ENCODE data around the gene FAM124B. TPM values are rescaled to one million over a fixed set of nuclear protein-coding genes. Genes with fewer than 3 reads are reported as not detected.

FAM124B gene
- total and polyA plus RNA-seq, 4 donors: 6.7 to 17.2 (median 7.1) TPM

DNA sequence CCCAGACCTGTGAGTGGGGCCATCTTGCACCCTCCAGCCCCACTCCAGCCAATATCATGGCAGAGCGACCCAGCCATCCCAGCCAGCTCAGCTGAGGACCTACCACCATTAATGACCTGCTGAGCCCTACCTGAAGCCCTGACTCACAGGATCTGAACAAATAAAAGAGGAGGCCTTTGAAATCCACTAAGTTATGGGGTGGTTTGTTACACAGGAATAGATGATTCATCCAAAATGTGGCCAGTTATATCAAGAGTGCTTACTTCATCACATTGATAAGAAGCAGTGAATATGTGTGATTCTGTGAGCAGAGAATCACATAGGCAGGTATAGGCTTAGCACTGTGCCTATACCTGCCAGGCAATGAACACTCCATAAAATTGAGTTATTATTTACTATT lies 34.7 kb upstream of the FAM124B start:
- DNase-seq (ENCODE audit: low read depth in 4 of 6, low spot score in 6 of 6): no peak
- Histone ChIP-seq H3K4me1 (ENCODE audit: control insufficient read depth, insufficient read depth, low read length) (peaks cover 6% of the 10 kb centered on the region), H3K9me3 (ENCODE audit: control insufficient read depth, insufficient read depth, low read length) (no peaks in the 10 kb centered on the region), H3K4me3 (ENCODE audit: low read depth, low read length) (no peak overlapping the region), H3K27ac (ENCODE audit: low read depth, low read length) (no peak overlapping the region), H3K27me3 (ENCODE audit: control insufficient read depth, insufficient read depth, low read length) (no peaks in the 10 kb centered on the region), H3K36me3 (ENCODE audit: control insufficient read depth, insufficient read depth, low read length) (no peaks in the 10 kb centered on the region)
- WGBS (ENCODE audit: insufficient coverage): no CpG with 5 or more reads among the region's 1 CpG

DNA sequence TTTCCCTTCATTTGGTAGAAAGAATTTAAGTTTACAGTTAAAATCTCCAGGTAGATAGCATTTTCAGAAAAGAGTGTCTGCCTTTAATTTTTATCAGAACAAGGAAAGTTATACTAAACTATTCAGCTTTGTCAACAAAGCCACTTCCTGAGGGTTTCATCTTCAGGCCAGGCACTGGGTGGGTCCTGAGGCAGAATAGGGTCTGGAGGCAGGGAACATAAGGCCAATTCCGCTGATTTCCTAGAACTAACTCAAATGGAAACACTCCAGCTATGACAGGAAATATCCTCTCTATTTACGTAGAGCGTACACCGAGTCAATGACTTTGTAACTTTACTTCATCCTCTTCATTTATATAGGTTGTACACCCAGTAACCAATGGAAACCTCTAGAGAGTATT lies 32.7 kb upstream of the FAM124B start:
- Histone ChIP-seq H3K36me3 (ENCODE audit: control insufficient read depth, insufficient read depth, low read length) (no peaks in the 10 kb centered on the region), H3K27me3 (ENCODE audit: control insufficient read depth, insufficient read depth, low read length) (no peaks in the 10 kb centered on the region), H3K27ac (ENCODE audit: low read depth, low read length) (no peak overlapping the region), H3K4me1 (ENCODE audit: control insufficient read depth, insufficient read depth, low read length) (peaks cover 5% of the 10 kb centered on the region), H3K9me3 (ENCODE audit: control insufficient read depth, insufficient read depth, low read length) (no peaks in the 10 kb centered on the region), H3K4me3 (ENCODE audit: low read depth, low read length) (no peak overlapping the region)
- no peak for DNase-seq (ENCODE audit: low read depth in 4 of 6, low spot score in 6 of 6)
- 93% methylated on average over 3 of the region's 4 CpGs for WGBS (ENCODE audit: insufficient coverage)

DNA sequence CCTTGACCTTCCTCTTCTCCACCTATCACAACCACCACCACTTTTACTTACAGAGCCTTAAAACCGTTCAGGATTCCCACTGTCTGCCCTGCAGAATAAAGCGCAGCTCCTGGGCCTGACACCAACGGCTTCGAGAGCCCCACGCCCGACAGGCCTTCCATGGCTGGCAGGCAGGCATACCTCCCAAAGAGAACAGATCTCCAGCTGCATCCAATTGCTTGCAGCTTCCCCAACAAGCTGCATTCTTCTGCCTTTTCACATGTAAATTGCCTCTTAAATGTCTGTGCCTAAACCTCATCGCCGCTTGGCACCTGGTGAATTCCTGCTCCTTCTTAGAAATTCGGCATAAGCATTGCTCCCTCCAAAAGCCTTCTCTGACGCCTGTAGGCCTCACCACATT lies 31.5 kb upstream of the FAM124B start:
- Histone ChIP-seq H3K27ac (ENCODE audit: low read depth, low read length) (no peak overlapping the region), H3K4me1 (ENCODE audit: control insufficient read depth, insufficient read depth, low read length) (peaks cover 5% of the 10 kb centered on the region), H3K36me3 (ENCODE audit: control insufficient read depth, insufficient read depth, low read length) (no peaks in the 10 kb centered on the region), H3K27me3 (ENCODE audit: control insufficient read depth, insufficient read depth, low read length) (no peaks in the 10 kb centered on the region), H3K4me3 (ENCODE audit: low read depth, low read length) (no peak overlapping the region), H3K9me3 (ENCODE audit: control insufficient read depth, insufficient read depth, low read length) (no peaks in the 10 kb centered on the region)
- DNase-seq (ENCODE audit: low read depth in 4 of 6, low spot score in 6 of 6): peak in 2 of 6 donors; percentile 58 to 70
- 21% methylated on average over 10 of the region's 10 CpGs for WGBS (ENCODE audit: insufficient coverage)

DNA sequence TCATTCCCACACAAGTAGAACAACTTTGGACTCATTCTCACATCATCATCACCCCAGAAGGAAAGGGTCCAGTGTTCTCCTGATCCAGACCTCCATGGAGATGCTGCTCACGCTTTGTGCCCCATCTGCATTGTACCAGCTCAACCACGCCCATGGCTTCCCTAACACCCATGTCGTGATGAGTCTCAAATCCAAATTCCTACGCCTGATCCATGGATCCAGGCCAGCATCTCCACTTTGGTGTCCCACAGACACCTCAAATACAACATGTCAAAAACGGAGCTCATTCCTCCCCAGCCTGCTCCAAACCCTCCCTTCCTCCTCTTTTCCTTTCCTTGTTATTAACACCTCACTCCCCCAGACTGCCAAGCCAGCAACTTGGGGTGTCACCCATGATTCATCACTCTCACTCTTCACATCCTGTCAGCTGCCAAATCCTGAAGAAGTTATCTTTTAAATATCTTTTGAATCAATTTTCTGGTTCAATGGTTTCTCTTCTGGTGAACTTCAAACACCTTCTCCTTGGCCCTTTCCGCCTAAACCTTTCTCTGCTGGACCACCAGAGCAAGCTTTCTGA lies 30.2 kb upstream of the FAM124B start:
- Histone ChIP-seq H3K4me1 (ENCODE audit: control insufficient read depth, insufficient read depth, low read length) (peaks cover 5% of the 10 kb centered on the region), H3K9me3 (ENCODE audit: control insufficient read depth, insufficient read depth, low read length) (no peaks in the 10 kb centered on the region), H3K4me3 (ENCODE audit: low read depth, low read length) (no peak overlapping the region), H3K36me3 (ENCODE audit: control insufficient read depth, insufficient read depth, low read length) (no peaks in the 10 kb centered on the region), H3K27me3 (ENCODE audit: control insufficient read depth, insufficient read depth, low read length) (no peaks in the 10 kb centered on the region), H3K27ac (ENCODE audit: low read depth, low read length) (no peak overlapping the region)
- no peak for DNase-seq (ENCODE audit: low read depth in 4 of 6, low spot score in 6 of 6)
- WGBS (ENCODE audit: insufficient coverage): 95% methylated on average over 4 of the region's 6 CpGs

DNA sequence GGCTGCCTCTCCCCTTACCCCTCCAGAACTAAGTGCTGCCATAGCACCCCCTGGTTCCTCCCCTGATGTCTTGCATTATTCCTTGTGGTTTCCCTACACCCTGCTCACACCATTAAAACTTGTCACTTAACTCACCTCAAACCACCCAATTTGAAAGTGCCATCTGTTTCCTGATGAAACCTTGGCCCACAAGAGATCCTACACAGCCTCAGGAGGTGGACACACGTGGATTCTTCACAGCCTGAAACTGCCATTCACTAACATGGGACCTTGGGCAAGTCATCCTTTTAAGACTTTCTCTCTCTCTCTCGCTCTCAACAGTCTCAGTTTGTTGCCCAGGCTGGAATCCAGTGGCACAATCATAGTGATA lies 27.5 kb upstream of the FAM124B start:
- H3K4me3 ChIP-seq (ENCODE audit: low read depth, low read length): no peak overlapping the region
- no peak overlapping the region for H3K27ac ChIP-seq (ENCODE audit: low read depth, low read length)
- no peak for DNase-seq (ENCODE audit: low read depth in 4 of 6, low spot score in 6 of 6)
- H3K27me3 ChIP-seq (ENCODE audit: control insufficient read depth, insufficient read depth, low read length): no peaks in the 10 kb centered on the region
- H3K9me3 ChIP-seq (ENCODE audit: control insufficient read depth, insufficient read depth, low read length): no peaks in the 10 kb centered on the region
- 89% methylated on average over 1 of the region's 2 CpGs for whole genome bisulfite sequencing (ENCODE audit: insufficient coverage)
- peaks cover 5% of the 10 kb centered on the region for H3K4me1 ChIP-seq (ENCODE audit: control insufficient read depth, insufficient read depth, low read length)
- H3K36me3 ChIP-seq (ENCODE audit: control insufficient read depth, insufficient read depth, low read length): no peaks in the 10 kb centered on the region

DNA sequence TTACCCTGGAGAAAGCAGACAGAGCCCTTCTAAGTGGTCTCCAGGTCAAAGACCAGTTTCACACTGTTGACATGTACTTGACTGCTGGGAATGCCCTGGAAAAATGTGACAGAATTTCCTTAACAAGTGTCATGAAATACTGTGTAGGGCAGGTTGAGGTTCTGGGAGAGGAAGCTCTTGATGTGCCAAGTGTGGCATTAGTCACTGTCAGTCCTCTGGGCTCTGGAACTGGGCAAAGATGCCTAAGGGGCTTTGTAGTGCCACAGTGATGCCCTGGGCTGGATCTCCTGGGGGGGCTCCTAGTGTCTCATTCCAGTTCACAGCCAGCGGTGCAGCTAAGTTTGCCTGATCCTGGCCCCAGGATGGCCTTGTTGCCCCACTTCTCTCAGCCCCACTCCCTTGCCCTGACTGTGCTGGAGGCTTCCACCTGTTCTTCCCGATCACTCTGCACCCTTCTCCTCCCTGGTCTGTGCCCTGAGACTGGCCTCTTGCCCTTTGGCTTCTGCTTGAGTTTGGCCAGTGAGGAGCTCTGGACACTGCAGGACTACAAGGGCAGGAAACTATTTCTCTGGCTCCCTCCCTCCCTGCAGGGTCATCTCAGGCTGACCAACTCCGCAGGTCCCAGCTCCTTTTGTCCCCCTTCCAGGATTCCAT lies 27.0 kb upstream of the FAM124B start:
- DNase-seq (ENCODE audit: low read depth in 4 of 6, low spot score in 6 of 6): no peak
- 75% methylated on average over 1 of the region's 3 CpGs for WGBS (ENCODE audit: insufficient coverage)
- Histone ChIP-seq H3K9me3 (ENCODE audit: control insufficient read depth, insufficient read depth, low read length) (no peaks in the 10 kb centered on the region), H3K36me3 (ENCODE audit: control insufficient read depth, insufficient read depth, low read length) (no peaks in the 10 kb centered on the region), H3K27me3 (ENCODE audit: control insufficient read depth, insufficient read depth, low read length) (no peaks in the 10 kb centered on the region), H3K4me3 (ENCODE audit: low read depth, low read length) (no peak overlapping the region), H3K27ac (ENCODE audit: low read depth, low read length) (no peak overlapping the region), H3K4me1 (ENCODE audit: control insufficient read depth, insufficient read depth, low read length) (peaks cover 5% of the 10 kb centered on the region)

DNA sequence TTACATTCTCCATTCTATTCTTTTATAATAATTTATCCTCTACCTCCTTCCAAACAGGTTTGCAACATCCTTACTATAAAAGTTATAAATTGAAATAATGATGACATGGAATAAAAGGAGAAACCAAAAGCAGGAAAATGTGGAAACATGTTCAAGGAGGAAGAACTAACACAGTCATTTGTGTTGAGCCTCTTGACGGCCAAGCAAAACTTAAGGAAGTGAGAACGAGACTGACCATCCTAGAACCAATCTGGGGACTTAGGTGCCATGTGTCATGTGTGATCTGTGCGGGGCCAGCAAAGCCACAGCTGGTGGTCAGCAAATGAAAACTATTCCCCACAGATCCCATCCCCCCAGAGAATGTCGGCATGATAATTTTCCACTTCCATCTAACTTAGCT lies 25.6 kb upstream of the FAM124B start:
- WGBS (ENCODE audit: insufficient coverage): 80% methylated on average over 1 of the region's 4 CpGs
- no peaks in the 10 kb centered on the region for H3K4me1 ChIP-seq (ENCODE audit: control insufficient read depth, insufficient read depth, low read length)
- no peak overlapping the region for H3K4me3 ChIP-seq (ENCODE audit: low read depth, low read length)
- peaks cover 4% of the 10 kb centered on the region for H3K9me3 ChIP-seq (ENCODE audit: control insufficient read depth, insufficient read depth, low read length)
- no peaks in the 10 kb centered on the region for H3K27me3 ChIP-seq (ENCODE audit: control insufficient read depth, insufficient read depth, low read length)
- H3K36me3 ChIP-seq (ENCODE audit: control insufficient read depth, insufficient read depth, low read length): no peaks in the 10 kb centered on the region
- DNase-seq (ENCODE audit: low read depth in 4 of 6, low spot score in 6 of 6): no peak
- H3K27ac ChIP-seq (ENCODE audit: low read depth, low read length): no peak overlapping the region

DNA sequence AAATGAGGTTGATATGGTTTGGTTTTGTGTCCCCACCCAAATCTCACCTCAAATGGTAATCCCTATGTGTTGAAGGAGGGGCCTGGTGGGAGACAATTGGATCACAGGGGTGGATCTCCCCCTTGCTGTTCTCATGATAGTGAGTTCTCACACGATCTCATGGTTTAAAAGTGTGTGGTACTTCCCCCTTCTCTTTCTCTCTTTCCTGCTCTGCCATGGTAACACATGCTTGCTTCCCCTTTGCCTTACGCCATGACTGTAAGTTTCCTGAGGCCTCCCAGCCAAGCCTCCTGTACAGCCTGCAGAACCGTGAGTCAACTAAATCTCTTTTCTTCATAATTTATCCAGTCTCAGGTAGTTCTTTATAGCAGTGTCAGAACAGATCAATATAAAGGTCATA lies 24.7 kb upstream of the FAM124B start:
- WGBS (ENCODE audit: insufficient coverage): no CpG with 5 or more reads among the region's 3 CpGs
- no peaks in the 10 kb centered on the region for H3K36me3 ChIP-seq (ENCODE audit: control insufficient read depth, insufficient read depth, low read length)

DNA sequence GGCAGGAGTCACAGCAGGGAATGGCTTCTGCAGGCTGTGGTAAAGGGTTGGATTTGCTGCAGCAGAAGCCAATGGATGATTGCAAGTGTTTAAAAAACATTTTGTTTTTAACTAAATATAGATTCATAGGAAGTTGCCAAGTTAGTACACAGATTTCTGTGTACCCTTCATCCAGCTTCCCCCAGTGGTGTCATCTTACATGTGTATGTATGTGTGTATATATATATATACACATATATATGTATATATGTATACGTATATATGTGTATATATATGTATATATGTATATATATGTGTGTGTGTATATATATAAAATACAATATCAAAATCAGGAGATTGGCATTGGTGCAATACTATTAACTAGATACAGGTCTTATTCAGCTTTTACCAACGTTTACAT lies 19.2 kb upstream of the FAM124B start:
- Histone ChIP-seq H3K36me3 (ENCODE audit: control insufficient read depth, insufficient read depth, low read length) (no peaks in the 10 kb centered on the region), H3K27ac (ENCODE audit: low read depth, low read length) (no peak overlapping the region), H3K4me3 (ENCODE audit: low read depth, low read length) (no peak overlapping the region), H3K9me3 (ENCODE audit: control insufficient read depth, insufficient read depth, low read length) (peaks cover 4% of the 10 kb centered on the region), H3K4me1 (ENCODE audit: control insufficient read depth, insufficient read depth, low read length) (no peaks in the 10 kb centered on the region), H3K27me3 (ENCODE audit: control insufficient read depth, insufficient read depth, low read length) (no peaks in the 10 kb centered on the region)
- DNase-seq (ENCODE audit: low read depth in 4 of 6, low spot score in 6 of 6): no peak
- no CpG with 5 or more reads among the region's 2 CpGs for WGBS (ENCODE audit: insufficient coverage)

More for the DNA sequence above, 24.7 kb upstream of the FAM124B start:
- H3K9me3 ChIP-seq (ENCODE audit: control insufficient read depth, insufficient read depth, low read length): peaks cover 4% of the 10 kb centered on the region
- H3K27me3 ChIP-seq (ENCODE audit: control insufficient read depth, insufficient read depth, low read length): no peaks in the 10 kb centered on the region
- H3K4me3 ChIP-seq (ENCODE audit: low read depth, low read length): no peak overlapping the region
- no peak for DNase-seq (ENCODE audit: low read depth in 4 of 6, low spot score in 6 of 6)
- no peak overlapping the region for H3K27ac ChIP-seq (ENCODE audit: low read depth, low read length)
- H3K4me1 ChIP-seq (ENCODE audit: control insufficient read depth, insufficient read depth, low read length): no peaks in the 10 kb centered on the region

DNA sequence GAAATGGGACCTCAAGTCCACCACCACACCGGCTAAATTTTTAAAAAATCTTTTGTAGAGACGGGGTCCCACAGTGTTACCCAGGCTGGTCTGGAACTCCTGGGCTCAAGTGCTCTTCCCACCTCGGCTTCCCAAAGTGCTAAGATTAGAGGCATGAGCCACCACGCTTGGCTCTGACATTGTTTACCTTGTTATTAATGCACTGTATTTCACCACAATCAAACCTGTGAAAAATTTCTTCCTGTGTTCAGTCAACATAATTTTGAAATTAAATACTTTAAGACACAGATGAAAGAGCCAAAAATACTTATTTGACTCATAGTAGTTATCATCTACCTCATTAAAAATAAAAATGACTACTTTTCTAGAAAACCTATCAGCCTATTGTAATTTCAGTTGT lies 16.0 kb upstream of the FAM124B start:
- no peaks in the 10 kb centered on the region for H3K27me3 ChIP-seq (ENCODE audit: control insufficient read depth, insufficient read depth, low read length)
- no peaks in the 10 kb centered on the region for H3K4me1 ChIP-seq (ENCODE audit: control insufficient read depth, insufficient read depth, low read length)
- DNase-seq (ENCODE audit: low read depth in 4 of 6, low spot score in 6 of 6): no peak
- H3K36me3 ChIP-seq (ENCODE audit: control insufficient read depth, insufficient read depth, low read length): no peaks in the 10 kb centered on the region
- 92% methylated on average over 3 of the region's 4 CpGs for WGBS (ENCODE audit: insufficient coverage)
- H3K27ac ChIP-seq (ENCODE audit: low read depth, low read length): no peak overlapping the region
- H3K9me3 ChIP-seq (ENCODE audit: control insufficient read depth, insufficient read depth, low read length): no peaks in the 10 kb centered on the region
- no peak overlapping the region for H3K4me3 ChIP-seq (ENCODE audit: low read depth, low read length)
